Neural cell (in vitro differentiated cells): ENCODE results near the gene GNG4. TPM values are rescaled to one million over a fixed set of nuclear protein-coding genes. Genes with fewer than 3 reads are reported as not detected.

Source experiments
- H2AFZ ChIP-seq: fragments of 200-600, 300-800 bp; sonication (generic), shearing (Covaris generic); 2 replicates; pipeline ENCODE4 v1.6.0; 2014; ENCODE audit warnings: low read depth, mild to moderate bottlenecking, antibody characterized with exemption, low read length, moderate library complexity
- H3F3A ChIP-seq: fragments of 200-600 bp; shearing (Covaris generic); 2 replicates; pipeline ENCODE4 v1.6.1; 2016; ENCODE audit warnings: mild to moderate bottlenecking, moderate library complexity, mixed read lengths, antibody characterized with exemption, low read length; ENCODE audit not compliant: insufficient read depth, poor library complexity, severe bottlenecking
- H3K27ac ChIP-seq: fragments of 200-600, 300-800 bp; sonication (generic), shearing (Covaris generic); 2 replicates; pipeline ENCODE4 v1.5.1; 2014; ENCODE audit warnings: mild to moderate bottlenecking, low read length, moderate library complexity
- H3K27me3 ChIP-seq: fragments of 300-800, 200-600 bp; sonication (generic), shearing (Covaris generic); 2 replicates; pipeline ENCODE4 v1.6.0; 2014; ENCODE audit warnings: mild to moderate bottlenecking, low read depth, low read length, moderate library complexity; ENCODE audit not compliant: insufficient read depth
- H3K36me3 ChIP-seq: fragments of 300-800, 200-600 bp; sonication (generic), shearing (Covaris generic); 2 replicates; pipeline ENCODE4 v1.5.1; 2014; ENCODE audit warnings: mild to moderate bottlenecking, antibody characterized with exemption, low read length, moderate library complexity; ENCODE audit not compliant: insufficient read depth
- H3K4me2 ChIP-seq: fragments of 300-800, 200-600 bp; sonication (generic), shearing (Covaris generic); 2 replicates; pipeline ENCODE4 v1.6.0; 2014; ENCODE audit warnings: mild to moderate bottlenecking, low read length
- H3K4me3 ChIP-seq: fragments of 300-800, 200-600 bp; sonication (generic), shearing (Covaris generic); 2 replicates; pipeline ENCODE4 v1.5.1; 2014; ENCODE audit warnings: mild to moderate bottlenecking, low read length, moderate library complexity
- H3K79me2 ChIP-seq: fragments of 200-600 bp; shearing (Covaris generic); replicated peaks from 2 replicates; pipeline ENCODE4 v1.6.0; 2014; ENCODE audit warnings: mild to moderate bottlenecking, low read length, moderate library complexity; ENCODE audit not compliant: insufficient read depth
- H3K9ac ChIP-seq: fragments of 300-800, 200-600 bp; sonication (generic), shearing (Covaris generic); 2 replicates; pipeline ENCODE4 v1.6.1; 2016; ENCODE audit warnings: mild to moderate bottlenecking, low read length, mixed read lengths
- H3K9me2 ChIP-seq: fragments of 200-600 bp; shearing (Covaris generic); 2 replicates; pipeline ENCODE4 v1.6.1; 2016; ENCODE audit warnings: mild to moderate bottlenecking, low read length, mixed read lengths; ENCODE audit not compliant: insufficient read depth
- H3K9me3 ChIP-seq: fragments of 200-600, 300-800 bp; sonication (generic), shearing (Covaris generic); 2 replicates; pipeline ENCODE4 v1.6.1; 2016; ENCODE audit warnings: mild to moderate bottlenecking, mixed run types, low read length, moderate library complexity, mixed read lengths
- H4K20me1 ChIP-seq: fragments of 200-600 bp; shearing (Covaris generic); 2 replicates; pipeline ENCODE4 v1.6.1; 2016; ENCODE audit warnings: mild to moderate bottlenecking, mixed run types; ENCODE audit not compliant: insufficient read depth
- CTCF ChIP-seq: fragments of 450-650 bp; IDR thresholded peaks from 2 replicates; pipeline ENCODE4 v1.5.1; 2014; ENCODE audit warnings: antibody characterized with exemption, mild to moderate bottlenecking, moderate library complexity; ENCODE audit not compliant: poor library complexity, severe bottlenecking
- EP300 ChIP-seq: fragments of 450-650 bp; conservative IDR thresholded peaks from 2 replicates; pipeline ENCODE4 v1.6.1; 2014; ENCODE audit warnings: antibody characterized with exemption, mild to moderate bottlenecking, moderate library complexity; ENCODE audit not compliant: poor library complexity, severe bottlenecking
- EZH2 ChIP-seq: fragments of 200-600, 300-800 bp; shearing (Covaris generic), sonication (generic); IDR thresholded peaks from 2 replicates; pipeline ENCODE4 v1.6.1; 2014; ENCODE audit warnings: antibody characterized with exemption, low read length, borderline replicate concordance, mild to moderate bottlenecking; ENCODE audit not compliant: insufficient read depth, poor library complexity, severe bottlenecking
- MXI1 ChIP-seq: fragments of 450-650 bp; conservative IDR thresholded peaks from 2 replicates; pipeline ENCODE4 v1.6.1; 2014; ENCODE audit warnings: antibody characterized with exemption, mild to moderate bottlenecking; ENCODE audit not compliant: poor library complexity, severe bottlenecking
- POLR2AphosphoS5 ChIP-seq: IDR thresholded peaks from 2 replicates; pipeline ENCODE4 v1.6.1; 2012
- RAD21 ChIP-seq: fragments of 450-650 bp; conservative IDR thresholded peaks from 2 replicates; pipeline ENCODE4 v1.6.1; 2014; ENCODE audit warnings: antibody characterized with exemption, mild to moderate bottlenecking, moderate library complexity
- SMC3 ChIP-seq: fragments of 450-650 bp; conservative IDR thresholded peaks from 2 replicates; pipeline ENCODE4 v1.6.1; 2014; ENCODE audit warnings: antibody characterized with exemption, mild to moderate bottlenecking, moderate library complexity; ENCODE audit not compliant: poor library complexity
- TAF1 ChIP-seq: IDR thresholded peaks from 2 replicates; pipeline ENCODE4 v1.6.1; 2012; ENCODE audit warnings: low read depth
- polyA plus RNA-seq: library from polyadenylated mRNA; depleted of rRNA; stranded (reverse); fragments of >200 nt; gene quantifications from 2 replicates; pipeline ENCODE4 v1.2.3, GENCODE V29; 2014
- TF ChIP-seq, protein P1 (sequence below): IDR thresholded peaks from 2 replicates; pipeline ENCODE4 v1.6.1; 2012; ENCODE audit warnings: borderline replicate concordance

GNG4 gene
- polyA plus RNA-seq, 1 donor from 2014 or later = 63.2 TPM

- no peaks in the 10 kb centered on the region for H3F3A ChIP-seq
- no peak overlapping the region for H3K4me2 ChIP-seq
- H3K9me3 ChIP-seq = no peaks in the 10 kb centered on the region
- no peaks in the 10 kb centered on the region for H3K79me2 ChIP-seq
- H3K4me3 ChIP-seq = no peak overlapping the region
- H3K9ac ChIP-seq = no peak overlapping the region
- no peaks in the 10 kb centered on the region for H3K9me2 ChIP-seq
- H3K36me3 ChIP-seq = no peaks in the 10 kb centered on the region
- H3K27me3 ChIP-seq = no peaks in the 10 kb centered on the region
- no peak overlapping the region for H2AFZ ChIP-seq
- H3K27ac ChIP-seq = no peak overlapping the region
- no peak for TF ChIP-seq EP300
- TF ChIP-seq POLR2AphosphoS5 = no peak
- no peak for TF ChIP-seq CTCF
- TF ChIP-seq, protein P1, sequence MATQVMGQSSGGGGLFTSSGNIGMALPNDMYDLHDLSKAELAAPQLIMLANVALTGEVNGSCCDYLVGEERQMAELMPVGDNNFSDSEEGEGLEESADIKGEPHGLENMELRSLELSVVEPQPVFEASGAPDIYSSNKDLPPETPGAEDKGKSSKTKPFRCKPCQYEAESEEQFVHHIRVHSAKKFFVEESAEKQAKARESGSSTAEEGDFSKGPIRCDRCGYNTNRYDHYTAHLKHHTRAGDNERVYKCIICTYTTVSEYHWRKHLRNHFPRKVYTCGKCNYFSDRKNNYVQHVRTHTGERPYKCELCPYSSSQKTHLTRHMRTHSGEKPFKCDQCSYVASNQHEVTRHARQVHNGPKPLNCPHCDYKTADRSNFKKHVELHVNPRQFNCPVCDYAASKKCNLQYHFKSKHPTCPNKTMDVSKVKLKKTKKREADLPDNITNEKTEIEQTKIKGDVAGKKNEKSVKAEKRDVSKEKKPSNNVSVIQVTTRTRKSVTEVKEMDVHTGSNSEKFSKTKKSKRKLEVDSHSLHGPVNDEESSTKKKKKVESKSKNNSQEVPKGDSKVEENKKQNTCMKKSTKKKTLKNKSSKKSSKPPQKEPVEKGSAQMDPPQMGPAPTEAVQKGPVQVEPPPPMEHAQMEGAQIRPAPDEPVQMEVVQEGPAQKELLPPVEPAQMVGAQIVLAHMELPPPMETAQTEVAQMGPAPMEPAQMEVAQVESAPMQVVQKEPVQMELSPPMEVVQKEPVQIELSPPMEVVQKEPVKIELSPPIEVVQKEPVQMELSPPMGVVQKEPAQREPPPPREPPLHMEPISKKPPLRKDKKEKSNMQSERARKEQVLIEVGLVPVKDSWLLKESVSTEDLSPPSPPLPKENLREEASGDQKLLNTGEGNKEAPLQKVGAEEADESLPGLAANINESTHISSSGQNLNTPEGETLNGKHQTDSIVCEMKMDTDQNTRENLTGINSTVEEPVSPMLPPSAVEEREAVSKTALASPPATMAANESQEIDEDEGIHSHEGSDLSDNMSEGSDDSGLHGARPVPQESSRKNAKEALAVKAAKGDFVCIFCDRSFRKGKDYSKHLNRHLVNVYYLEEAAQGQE = no peak
- TF ChIP-seq TAF1 = no peak
- no peak for TF ChIP-seq EZH2
- TF ChIP-seq MXI1 = no peak
- no peak for TF ChIP-seq SMC3
- TF ChIP-seq RAD21 = no peak
- no peaks in the 10 kb centered on the region for H4K20me1 ChIP-seq
Measured at GRCh38 chr1:235515844-235516512, 133.6 kb downstream of the GNG4 start.

DNA sequence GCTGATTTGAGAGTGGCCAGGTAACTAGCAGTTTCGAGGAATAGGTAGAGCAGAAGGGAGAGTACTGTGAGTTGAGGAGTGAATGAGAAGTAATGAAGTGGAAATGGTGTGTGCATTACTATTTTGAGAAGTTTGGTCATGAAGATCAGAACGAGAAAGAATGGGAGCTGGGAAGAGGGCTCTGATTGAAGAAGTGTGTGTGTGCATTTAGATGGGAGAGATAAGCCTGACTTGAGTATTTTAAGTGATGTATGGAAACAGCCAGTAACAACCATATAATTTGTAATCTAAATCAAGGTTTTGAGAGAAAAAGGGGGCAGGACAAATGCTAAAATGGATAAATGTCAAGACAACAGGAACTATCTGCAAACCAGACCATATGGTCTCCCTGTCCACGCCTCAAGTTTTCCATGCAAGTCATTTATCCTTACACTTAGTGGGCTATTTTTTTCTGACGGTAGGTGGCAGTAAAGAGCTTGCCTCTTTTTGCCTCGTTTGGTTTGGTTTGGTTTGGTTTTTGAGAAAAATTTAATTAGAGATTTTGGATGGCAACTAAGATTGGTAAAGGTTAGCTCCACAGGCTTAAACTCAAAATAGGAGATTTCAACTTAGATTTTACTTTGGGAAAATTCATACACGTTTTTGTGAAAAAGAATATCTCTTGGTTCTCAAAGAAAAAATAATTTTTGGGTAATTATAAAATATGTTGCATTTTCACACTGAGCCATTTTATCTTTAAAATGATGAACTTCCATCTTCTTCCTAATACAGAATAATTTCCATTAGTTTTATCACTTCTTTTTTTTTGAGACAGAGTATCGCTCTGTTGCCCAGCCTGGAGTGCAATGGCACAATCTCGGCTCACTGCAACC lies 135.9 kb downstream of the GNG4 start:
- Histone ChIP-seq H3K27ac (no peak overlapping the region), H3K36me3 (no peaks in the 10 kb centered on the region), H3K9ac (no peak overlapping the region), H3F3A (no peaks in the 10 kb centered on the region), H3K79me2 (no peaks in the 10 kb centered on the region), H3K4me3 (no peak overlapping the region), H3K27me3 (no peaks in the 10 kb centered on the region), H3K4me2 (no peak overlapping the region), H2AFZ (no peak overlapping the region), H3K9me3 (no peaks in the 10 kb centered on the region), H4K20me1 (no peaks in the 10 kb centered on the region), H3K9me2 (no peaks in the 10 kb centered on the region)
- peak; percentile 77 for TF ChIP-seq SMC3
- TF ChIP-seq, protein P1 = no peak
- TF ChIP-seq RAD21 = peak; percentile 75
- peak; percentile 80 for TF ChIP-seq CTCF
- TF ChIP-seq POLR2AphosphoS5 = no peak
